Measurements from ENCODE around the gene CCL19. TPM values are rescaled to one million over a fixed set of nuclear protein-coding genes. Genes with fewer than 3 reads are reported as not detected.

Gene CCL19
- total and polyA plus RNA-seq, 5 donors from 2014 or later, result not detected

DNA sequence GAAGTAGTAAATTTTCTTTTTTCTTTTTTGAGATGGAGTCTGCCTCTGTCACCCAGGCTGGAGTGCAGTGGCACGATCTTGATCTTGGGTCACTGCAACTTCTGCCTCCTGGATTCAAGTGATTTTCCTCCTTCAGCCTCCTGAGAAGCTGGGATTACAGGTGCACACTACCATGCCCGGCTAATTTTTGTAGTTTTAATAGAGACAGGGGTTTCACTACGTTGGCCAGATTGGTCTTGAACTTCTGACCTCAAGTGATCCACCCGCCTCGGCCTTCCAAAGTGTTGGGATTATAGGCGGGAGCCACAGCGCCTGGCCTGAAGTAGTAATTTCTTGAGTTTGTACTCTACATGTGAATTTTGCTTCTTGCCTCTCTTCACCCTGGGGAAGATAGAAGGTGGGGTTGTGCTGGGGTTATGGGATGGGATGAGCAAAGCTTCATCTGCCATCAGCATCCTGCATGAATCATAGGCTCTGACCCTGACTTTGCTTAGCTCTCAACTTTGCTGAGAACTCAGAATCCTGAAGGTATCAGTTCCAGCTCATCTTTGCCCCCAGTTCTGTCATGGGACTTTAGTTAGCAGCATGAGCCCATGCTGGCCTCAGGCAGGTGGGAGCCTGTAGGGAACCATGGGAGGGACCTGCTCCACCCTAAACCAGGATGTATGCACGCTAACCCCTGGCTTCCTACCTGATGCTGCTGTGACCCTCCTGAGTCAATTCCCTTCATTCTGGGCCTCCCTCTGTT lies 28.1 kb upstream of the CCL19 start:
- H3K9me3 ChIP-seq (ENCODE audit: control insufficient read depth in 2 of 2, low read length in 2 of 2), result no peaks in the 10 kb centered on the region
- Mint-ChIP-seq H3K27ac (no peak overlapping the region), H3K4me3 (no peak overlapping the region), H3K4me1 (no peaks in the 10 kb centered on the region), H3K36me3 (no peaks in the 10 kb centered on the region), H3K27me3 (peaks cover 15% of the 10 kb centered on the region), H3K9me3 (no peaks in the 10 kb centered on the region)
- no peak for DNase-seq
- H3K4me3 ChIP-seq (ENCODE audit: low read depth, low read length), result no peak overlapping the region
- no peaks in the 10 kb centered on the region for H3K36me3 ChIP-seq (ENCODE audit: control insufficient read depth, insufficient read depth, low read length)
- H3K4me1 ChIP-seq (ENCODE audit: control insufficient read depth, insufficient read depth, low read length, poor library complexity, severe bottlenecking), result no peaks in the 10 kb centered on the region
- peaks cover 6% of the 10 kb centered on the region for H3K27me3 ChIP-seq (ENCODE audit: control insufficient read depth, insufficient read depth, low read length)
- ATAC-seq (ENCODE audit: low read depth in 2 of 2), result no peak
- H3K27ac ChIP-seq (ENCODE audit: insufficient read depth, low read length, poor library complexity, severe bottlenecking), result no peak overlapping the region

- no peaks in the 10 kb centered on the region for H3K36me3 ChIP-seq (ENCODE audit: control insufficient read depth, insufficient read depth, low read length)
- peaks cover 13% of the 10 kb centered on the region for H3K27me3 ChIP-seq (ENCODE audit: control insufficient read depth, insufficient read depth, low read length)
- H3K4me1 Mint-ChIP-seq, result no peaks in the 10 kb centered on the region
- no peak overlapping the region for H3K27ac Mint-ChIP-seq
- no peaks in the 10 kb centered on the region for H3K9me3 ChIP-seq (ENCODE audit: control insufficient read depth in 2 of 2, low read length in 2 of 2)
- H3K9me3 Mint-ChIP-seq, result no peaks in the 10 kb centered on the region
- no peaks in the 10 kb centered on the region for H3K36me3 Mint-ChIP-seq
- no peak for ATAC-seq (ENCODE audit: low read depth in 2 of 2)
- no peaks in the 10 kb centered on the region for H3K4me1 ChIP-seq (ENCODE audit: control insufficient read depth, insufficient read depth, low read length, poor library complexity, severe bottlenecking)
- no peak overlapping the region for H3K4me3 Mint-ChIP-seq
- no peak for DNase-seq
- no peak overlapping the region for H3K27ac ChIP-seq (ENCODE audit: insufficient read depth, low read length, poor library complexity, severe bottlenecking)
- no peak overlapping the region for H3K4me3 ChIP-seq (ENCODE audit: low read depth, low read length)
- H3K27me3 Mint-ChIP-seq, result peaks cover 26% of the 10 kb centered on the region
Observed at GRCh38 chr9:34717996-34718614, 27.0 kb upstream of the CCL19 start.

- no peaks in the 10 kb centered on the region for H3K36me3 Mint-ChIP-seq
- H3K27me3 Mint-ChIP-seq, result peaks cover 36% of the 10 kb centered on the region
- H3K4me3 Mint-ChIP-seq, result no peak overlapping the region
Observed at GRCh38 chr9:34716711-34717110, 25.6 kb upstream of the CCL19 start.

DNA sequence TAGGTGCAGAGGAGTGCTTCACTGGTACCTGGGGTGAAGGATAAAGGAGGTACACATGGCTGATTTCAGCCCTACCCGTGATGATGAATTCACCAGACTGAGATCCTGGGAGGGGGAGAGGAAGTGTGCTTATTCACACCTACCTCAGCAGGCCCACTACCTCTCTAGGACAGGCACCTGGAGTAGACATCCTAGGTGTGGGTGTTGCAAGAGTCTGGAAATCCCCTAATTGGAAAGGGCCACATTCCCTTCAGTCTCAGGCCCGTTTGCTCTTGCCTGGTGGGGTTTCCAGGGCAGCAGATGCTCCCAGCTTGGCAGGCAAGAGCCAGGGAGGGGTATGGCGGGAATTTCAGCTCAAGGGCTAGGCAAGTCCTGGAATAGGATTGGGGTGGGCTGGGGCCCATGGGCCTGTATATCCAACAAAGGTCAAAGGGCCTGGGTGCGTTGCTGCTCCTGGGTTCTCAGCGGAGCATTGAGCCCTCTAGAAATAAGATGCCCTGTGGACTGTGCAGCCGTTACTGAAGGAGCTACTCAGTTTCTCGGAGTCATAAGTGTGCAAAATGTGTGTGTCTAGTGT lies 24.7 kb upstream of the CCL19 start:
- Histone ChIP-seq H3K4me1 (ENCODE audit: control insufficient read depth, insufficient read depth, low read length, poor library complexity, severe bottlenecking) (no peaks in the 10 kb centered on the region), H3K27ac (ENCODE audit: insufficient read depth, low read length, poor library complexity, severe bottlenecking) (no peak overlapping the region), H3K27me3 (ENCODE audit: control insufficient read depth, insufficient read depth, low read length) (peaks cover 17% of the 10 kb centered on the region), H3K4me3 (ENCODE audit: low read depth, low read length) (no peak overlapping the region), H3K36me3 (ENCODE audit: control insufficient read depth, insufficient read depth, low read length) (no peaks in the 10 kb centered on the region), H3K9me3 (ENCODE audit: control insufficient read depth in 2 of 2, low read length in 2 of 2) (no peaks in the 10 kb centered on the region)
- no peak overlapping the region for H3K27ac Mint-ChIP-seq
- H3K27me3 Mint-ChIP-seq, result peaks cover 34% of the 10 kb centered on the region
- no peak for ATAC-seq (ENCODE audit: low read depth in 2 of 2)
- H3K36me3 Mint-ChIP-seq, result no peaks in the 10 kb centered on the region
- DNase-seq, result no peak
- H3K4me1 Mint-ChIP-seq, result no peaks in the 10 kb centered on the region
- no peak overlapping the region for H3K4me3 Mint-ChIP-seq
- no peaks in the 10 kb centered on the region for H3K9me3 Mint-ChIP-seq

More at GRCh38 chr9:34716711-34717110, 25.6 kb upstream of the CCL19 start:
- no peak overlapping the region for H3K27ac Mint-ChIP-seq
- no peak for DNase-seq
- peaks cover 17% of the 10 kb centered on the region for H3K27me3 ChIP-seq (ENCODE audit: control insufficient read depth, insufficient read depth, low read length)
- H3K9me3 Mint-ChIP-seq, result no peaks in the 10 kb centered on the region
- no peaks in the 10 kb centered on the region for H3K36me3 ChIP-seq (ENCODE audit: control insufficient read depth, insufficient read depth, low read length)
- no peak overlapping the region for H3K4me3 ChIP-seq (ENCODE audit: low read depth, low read length)
- H3K27ac ChIP-seq (ENCODE audit: insufficient read depth, low read length, poor library complexity, severe bottlenecking), result no peak overlapping the region
- no peaks in the 10 kb centered on the region for H3K4me1 Mint-ChIP-seq
- no peaks in the 10 kb centered on the region for H3K9me3 ChIP-seq (ENCODE audit: control insufficient read depth in 2 of 2, low read length in 2 of 2)
- ATAC-seq (ENCODE audit: low read depth in 2 of 2), result no peak
- H3K4me1 ChIP-seq (ENCODE audit: control insufficient read depth, insufficient read depth, low read length, poor library complexity, severe bottlenecking), result no peaks in the 10 kb centered on the region

- Mint-ChIP-seq H3K27me3 (peaks cover 32% of the 10 kb centered on the region), H3K4me3 (no peak overlapping the region), H3K9me3 (no peaks in the 10 kb centered on the region), H3K4me1 (no peaks in the 10 kb centered on the region), H3K27ac (no peak overlapping the region), H3K36me3 (no peaks in the 10 kb centered on the region)
- ATAC-seq (ENCODE audit: low read depth in 2 of 2) (no peak), DNase-seq (no peak)
- H3K9me3 ChIP-seq (ENCODE audit: control insufficient read depth in 2 of 2, low read length in 2 of 2), result no peaks in the 10 kb centered on the region
- H3K4me3 ChIP-seq (ENCODE audit: low read depth, low read length), result no peak overlapping the region
- peaks cover 17% of the 10 kb centered on the region for H3K27me3 ChIP-seq (ENCODE audit: control insufficient read depth, insufficient read depth, low read length)
- H3K27ac ChIP-seq (ENCODE audit: insufficient read depth, low read length, poor library complexity, severe bottlenecking), result no peak overlapping the region
- H3K4me1 ChIP-seq (ENCODE audit: control insufficient read depth, insufficient read depth, low read length, poor library complexity, severe bottlenecking), result no peaks in the 10 kb centered on the region
- H3K36me3 ChIP-seq (ENCODE audit: control insufficient read depth, insufficient read depth, low read length), result no peaks in the 10 kb centered on the region
Observed at GRCh38 chr9:34714007-34714406, 22.9 kb upstream of the CCL19 start.

DNA sequence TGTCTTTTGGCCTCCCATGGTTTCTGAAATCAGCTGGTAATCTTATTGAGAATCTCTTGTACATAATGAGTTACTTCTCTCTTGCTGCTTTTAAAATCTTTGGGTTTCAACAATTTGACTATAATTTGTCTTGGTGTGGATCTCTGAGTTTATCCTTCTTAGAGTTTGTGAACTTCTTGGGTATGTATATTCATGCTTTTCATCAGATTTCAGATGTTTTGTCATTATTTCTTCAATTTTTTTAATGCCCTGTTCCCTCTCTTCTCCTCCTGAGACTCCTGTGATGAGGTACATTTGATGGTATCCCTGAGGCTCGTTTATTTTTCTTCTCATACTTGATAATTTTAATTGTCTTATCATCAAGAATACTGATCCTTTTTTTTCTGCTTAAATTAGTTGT lies 21.1 kb upstream of the CCL19 start:
- Mint-ChIP-seq H3K4me3 (no peak overlapping the region), H3K27ac (no peak overlapping the region), H3K27me3 (peaks cover 37% of the 10 kb centered on the region), H3K4me1 (no peaks in the 10 kb centered on the region), H3K9me3 (no peaks in the 10 kb centered on the region), H3K36me3 (no peaks in the 10 kb centered on the region)
- no peak overlapping the region for H3K4me3 ChIP-seq (ENCODE audit: low read depth, low read length)
- H3K36me3 ChIP-seq (ENCODE audit: control insufficient read depth, insufficient read depth, low read length), result no peaks in the 10 kb centered on the region
- H3K27me3 ChIP-seq (ENCODE audit: control insufficient read depth, insufficient read depth, low read length), result peaks cover 15% of the 10 kb centered on the region
- ATAC-seq (ENCODE audit: low read depth in 2 of 2), result no peak
- DNase-seq, result no peak
- no peaks in the 10 kb centered on the region for H3K9me3 ChIP-seq (ENCODE audit: control insufficient read depth in 2 of 2, low read length in 2 of 2)
- no peaks in the 10 kb centered on the region for H3K4me1 ChIP-seq (ENCODE audit: control insufficient read depth, insufficient read depth, low read length, poor library complexity, severe bottlenecking)
- H3K27ac ChIP-seq (ENCODE audit: insufficient read depth, low read length, poor library complexity, severe bottlenecking), result no peak overlapping the region

GRCh38 chr9:34710023-34710422 lies 18.9 kb upstream of the CCL19 start, which contains the start of gene CCL21:
Gene CCL21 (minus strand): TSS chr9:34710136. CDS start chr9:34710066, 70 bp downstream.
- Mint-ChIP-seq H3K27ac (no peak within 1 kb of the TSS), H3K27me3 (peaks cover 46% of the 10 kb centered on the region), H3K36me3 (no peaks in the 10 kb centered on the region), H3K4me3 (no peak within 1 kb of the TSS), H3K4me1 (no peaks in the 10 kb centered on the region), H3K9me3 (no peaks in the 10 kb centered on the region)
- H3K36me3 ChIP-seq (ENCODE audit: control insufficient read depth, insufficient read depth, low read length), result no peaks in the 10 kb centered on the region
- H3K4me1 ChIP-seq (ENCODE audit: control insufficient read depth, insufficient read depth, low read length, poor library complexity, severe bottlenecking), result no peaks in the 10 kb centered on the region
- ATAC-seq (ENCODE audit: low read depth in 2 of 2) (no peak), DNase-seq (no peak)
- no peaks in the 10 kb centered on the region for H3K9me3 ChIP-seq (ENCODE audit: control insufficient read depth in 2 of 2, low read length in 2 of 2)
- no peak within 1 kb of the TSS for H3K4me3 ChIP-seq (ENCODE audit: low read depth, low read length)
- H3K27me3 ChIP-seq (ENCODE audit: control insufficient read depth, insufficient read depth, low read length), result peaks cover 13% of the 10 kb centered on the region
- H3K27ac ChIP-seq (ENCODE audit: insufficient read depth, low read length, poor library complexity, severe bottlenecking), result no peak within 1 kb of the TSS
